DND-41 (cell line): ENCODE measurements around the gene DPY30.

Source experiments
- ATAC-seq: fragments of 200-7000 bp; cut with Tn5 transposase; 3 replicates; pipeline ENCODE4 v1.9.1; 2021; ENCODE audit warnings: low read depth; ENCODE audit not compliant: insufficient read depth
- DNase-seq: peaks from one replicate; pipeline ENCODE4 v3.0.0-alpha.2; 2020
- H2AFZ ChIP-seq: 2 replicates; pipeline ENCODE4 v1.6.0; 2012; ENCODE audit warnings: low read depth, low read length
- H3K27ac ChIP-seq: 2 replicates; pipeline ENCODE4 v1.5.1; 2012; ENCODE audit warnings: low read length, inconsistent platforms
- H3K27me3 ChIP-seq: fragments of 200-600 bp; sonication (generic); 2 replicates; pipeline ENCODE4 v1.6.0; 2012; ENCODE audit warnings: low read length, mild to moderate bottlenecking, inconsistent platforms; ENCODE audit not compliant: insufficient read depth, poor library complexity
- H3K36me3 ChIP-seq: 2 replicates; pipeline ENCODE4 v1.5.1; 2012; ENCODE audit warnings: low read length, inconsistent platforms; ENCODE audit not compliant: insufficient read depth
- H3K4me1 ChIP-seq: 2 replicates; pipeline ENCODE4 v1.5.1; 2012; ENCODE audit warnings: mild to moderate bottlenecking, low read length; ENCODE audit not compliant: insufficient read depth
- H3K4me2 ChIP-seq: 2 replicates; pipeline ENCODE4 v1.6.0; 2012; ENCODE audit warnings: mild to moderate bottlenecking, moderate library complexity, low read length, inconsistent platforms; ENCODE audit not compliant: insufficient read depth
- H3K4me3 ChIP-seq, 2 experiments: fragments of 200-600 bp in 1 of 2; shearing (Covaris generic) in 1 of 2; 2 replicates each; pipeline ENCODE4 v1.5.1; 2012 to 2016; ENCODE audit warnings: inconsistent platforms in 2 of 2, low read length in 2 of 2, mild to moderate bottlenecking in 2 of 2, low read depth in 1 of 2, moderate library complexity in 1 of 2
- H3K79me2 ChIP-seq: 2 replicates; pipeline ENCODE4 v1.6.0; 2012; ENCODE audit warnings: low read length, inconsistent platforms; ENCODE audit not compliant: insufficient read depth
- H3K9ac ChIP-seq: 2 replicates; pipeline ENCODE4 v1.6.0; 2012; ENCODE audit warnings: low read depth, mild to moderate bottlenecking, inconsistent platforms, low read length, moderate library complexity
- H3K9me3 ChIP-seq: 2 replicates; pipeline ENCODE4 v1.5.1; 2012; ENCODE audit warnings: low read length, moderate library complexity, mild to moderate bottlenecking, inconsistent platforms; ENCODE audit not compliant: insufficient read depth, severe bottlenecking
- H4K20me1 ChIP-seq: 2 replicates; pipeline ENCODE4 v1.6.0; 2012; ENCODE audit warnings: low read length; ENCODE audit not compliant: insufficient read depth
- CTCF ChIP-seq: IDR thresholded peaks from 2 replicates; pipeline ENCODE4 v1.5.1; 2012; ENCODE audit warnings: borderline replicate concordance, low read length, moderate library complexity, mild to moderate bottlenecking; ENCODE audit not compliant: poor library complexity, severe bottlenecking; ENCODE audit errors: extremely low read depth
- EZH2 ChIP-seq: IDR thresholded peaks from 3 replicates; pipeline ENCODE4 v1.6.1; 2012; ENCODE audit warnings: borderline replicate concordance, low read depth, mild to moderate bottlenecking, moderate library complexity, low read length, inconsistent platforms; ENCODE audit not compliant: severe bottlenecking

DPY30 gene

DNA sequence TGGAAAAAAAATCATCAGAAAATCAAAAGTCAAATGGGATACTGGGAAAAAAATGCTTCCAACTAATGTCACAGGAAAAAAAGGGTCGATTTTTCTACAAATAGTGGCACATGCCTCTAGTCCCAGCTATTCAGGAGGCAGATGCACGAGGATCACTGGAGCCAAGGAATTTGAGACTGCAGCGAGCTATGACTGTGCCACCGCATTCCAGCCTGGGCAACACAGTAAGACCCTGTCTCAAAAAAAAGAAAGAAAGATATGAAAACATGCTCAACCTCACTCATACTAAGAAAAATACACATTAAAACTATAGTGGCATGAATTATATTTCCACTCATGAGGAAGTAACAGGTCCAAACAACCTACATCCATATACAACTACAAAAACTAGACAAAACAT is 46.7 kb downstream of the DPY30 start:
- H3K36me3 ChIP-seq, result no peaks in the 10 kb centered on the region
- H3K4me3 ChIP-seq, result no peak overlapping the region
- no peak for DNase-seq
- peaks cover 100% of the 10 kb centered on the region for H3K79me2 ChIP-seq
- no peak for ATAC-seq
- no peak overlapping the region for H2AFZ ChIP-seq
- TF ChIP-seq CTCF (no peak), EZH2 (no peak)
- no peaks in the 10 kb centered on the region for H3K9me3 ChIP-seq
- H3K4me1 ChIP-seq, result peaks cover 5% of the 10 kb centered on the region
- no peak overlapping the region for H3K4me2 ChIP-seq
- H4K20me1 ChIP-seq, result peaks cover 23% of the 10 kb centered on the region
- H3K27me3 ChIP-seq, result no peaks in the 10 kb centered on the region
- no peak overlapping the region for H3K27ac ChIP-seq
- no peak overlapping the region for H3K9ac ChIP-seq

GRCh38 chr2:31992025-31992579 is 47.5 kb downstream of the DPY30 start:
- Histone ChIP-seq H3K9ac (no peak overlapping the region), H3K79me2 (peaks cover 100% of the 10 kb centered on the region), H2AFZ (no peak overlapping the region), H3K27ac (no peak overlapping the region), H3K9me3 (no peaks in the 10 kb centered on the region), H3K4me2 (no peak overlapping the region), H3K36me3 (no peaks in the 10 kb centered on the region), H3K27me3 (no peaks in the 10 kb centered on the region), H3K4me1 (no peaks in the 10 kb centered on the region), H3K4me3 (no peak overlapping the region), H4K20me1 (peaks cover 18% of the 10 kb centered on the region)
- no peak for DNase-seq
- no peak for ATAC-seq
- no peak for TF ChIP-seq CTCF
- TF ChIP-seq EZH2, result no peak

- Histone ChIP-seq H3K4me1 (no peaks in the 10 kb centered on the region), H3K4me3 (no peak overlapping the region), H3K4me2 (no peak overlapping the region), H3K27ac (no peak overlapping the region), H4K20me1 (peaks cover 15% of the 10 kb centered on the region), H3K36me3 (no peaks in the 10 kb centered on the region), H3K79me2 (peaks cover 98% of the 10 kb centered on the region), H3K9ac (no peak overlapping the region), H3K9me3 (no peaks in the 10 kb centered on the region), H3K27me3 (no peaks in the 10 kb centered on the region), H2AFZ (no peak overlapping the region)
- DNase-seq, result no peak
- no peak for ATAC-seq
- TF ChIP-seq CTCF, result no peak
Observed at GRCh38 chr2:31989946-31990345, 49.7 kb downstream of the DPY30 start.

DNA sequence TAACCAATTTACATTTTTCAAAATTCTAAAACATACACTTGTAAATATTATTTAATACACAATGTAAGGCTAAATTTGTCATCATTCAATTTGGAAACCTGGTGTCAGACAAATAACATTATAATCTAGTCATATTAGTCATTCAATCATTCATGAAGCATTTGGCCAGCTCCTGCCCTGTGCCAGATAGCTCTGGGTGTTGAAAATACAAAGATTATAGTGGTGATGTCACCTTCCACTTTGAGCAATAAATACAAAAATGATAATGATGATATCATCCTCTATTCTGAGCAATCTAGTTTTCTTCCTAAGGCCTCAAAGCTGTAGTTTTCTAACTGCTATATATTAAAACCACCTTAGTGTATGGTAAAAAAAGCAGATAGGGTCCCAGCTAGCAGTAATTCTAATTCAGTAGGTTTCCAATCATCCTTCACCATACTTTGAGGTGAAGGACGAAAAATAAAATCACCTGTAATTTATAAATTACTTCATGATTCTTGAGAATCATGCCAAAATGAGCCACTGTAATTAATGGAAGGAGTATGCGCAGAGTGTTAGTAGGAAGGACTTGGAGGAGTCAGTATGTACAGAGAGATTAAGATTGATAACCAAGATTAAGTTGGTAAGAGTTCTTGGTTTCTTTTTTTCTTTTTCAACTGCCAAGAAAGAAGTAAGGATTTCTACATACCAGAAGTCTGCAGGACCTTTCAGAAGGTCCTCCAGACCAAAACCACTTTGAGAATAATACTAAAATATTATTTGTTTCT is 52.0 kb downstream of the DPY30 start:
- no peak overlapping the region for H3K4me3 ChIP-seq
- peaks cover 11% of the 10 kb centered on the region for H4K20me1 ChIP-seq
- no peak overlapping the region for H2AFZ ChIP-seq
- H3K9me3 ChIP-seq, result no peaks in the 10 kb centered on the region
- no peak for ATAC-seq
- H3K27me3 ChIP-seq, result no peaks in the 10 kb centered on the region
- H3K36me3 ChIP-seq, result no peaks in the 10 kb centered on the region
- TF ChIP-seq CTCF, result no peak
- no peak for TF ChIP-seq EZH2
- no peak for DNase-seq
- H3K27ac ChIP-seq, result no peak overlapping the region
- H3K4me1 ChIP-seq, result no peaks in the 10 kb centered on the region
- H3K79me2 ChIP-seq, result peaks cover 95% of the 10 kb centered on the region
- no peak overlapping the region for H3K9ac ChIP-seq
- no peak overlapping the region for H3K4me2 ChIP-seq
